ENCODE results near the gene NECAB2. TPM values are rescaled to one million over a fixed set of nuclear protein-coding genes. Genes with fewer than 3 reads are reported as not detected.

Gene NECAB2
- total RNA-seq: 1 to 10 TPM in 1 of 3 donors, not detected in 2; 1.5 TPM

DNA sequence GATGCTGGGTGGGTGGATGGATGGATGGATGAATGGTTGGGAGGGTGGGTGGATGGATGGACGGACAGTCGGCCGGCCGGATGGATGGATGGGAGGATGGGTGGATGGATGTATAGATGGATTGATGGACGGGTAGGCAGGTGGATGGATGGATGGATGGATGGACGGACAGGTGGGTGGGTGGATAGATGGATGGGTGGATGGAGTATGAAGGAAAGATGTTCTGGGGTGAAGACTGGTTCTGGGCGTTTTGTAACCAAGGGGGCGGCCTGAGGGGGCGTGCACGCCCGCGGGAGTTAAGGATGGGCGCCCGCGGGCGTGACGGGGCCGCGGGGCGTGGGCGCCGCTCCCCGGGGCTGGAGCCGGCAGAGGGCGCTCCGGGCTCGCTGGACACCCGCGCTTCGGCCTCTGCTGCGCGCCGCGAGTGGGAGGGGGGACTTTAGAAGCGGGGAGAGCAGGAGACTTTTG lies at the start of gene NECAB2:
TSS of gene NECAB2 (plus strand) at position 407 of the 468 bp plus-strand sequence. CDS start 405 bp downstream, outside the sequence.
- Histone ChIP-seq H3K27me3 (no peaks in the 10 kb centered on the region), H3K4me3 (peak within 1 kb of the TSS; percentile 36 to 65 (median 46)), H3K9me3 (no peaks in the 10 kb centered on the region), H3K4me1 (no peaks in the 10 kb centered on the region), H3K36me3 (no peaks in the 10 kb centered on the region), H3K27ac (no peak within 1 kb of the TSS)
- no peak for DNase-seq (ENCODE audit: low spot score in 2 of 2)
- TF ChIP-seq CTCF (IDR thresholded peaks at IDR 0.05): peak in 1 of 3 donors; percentile 17
- no peak for TF ChIP-seq POLR2AphosphoS5 (IDR thresholded peaks at IDR 0.05)
- no peak for TF ChIP-seq POLR2A (IDR thresholded peaks at IDR 0.05)
- intact Hi-C loops (cut with DNase I; ENCODE audit: low total_unique reads): no loop called here

DNA sequence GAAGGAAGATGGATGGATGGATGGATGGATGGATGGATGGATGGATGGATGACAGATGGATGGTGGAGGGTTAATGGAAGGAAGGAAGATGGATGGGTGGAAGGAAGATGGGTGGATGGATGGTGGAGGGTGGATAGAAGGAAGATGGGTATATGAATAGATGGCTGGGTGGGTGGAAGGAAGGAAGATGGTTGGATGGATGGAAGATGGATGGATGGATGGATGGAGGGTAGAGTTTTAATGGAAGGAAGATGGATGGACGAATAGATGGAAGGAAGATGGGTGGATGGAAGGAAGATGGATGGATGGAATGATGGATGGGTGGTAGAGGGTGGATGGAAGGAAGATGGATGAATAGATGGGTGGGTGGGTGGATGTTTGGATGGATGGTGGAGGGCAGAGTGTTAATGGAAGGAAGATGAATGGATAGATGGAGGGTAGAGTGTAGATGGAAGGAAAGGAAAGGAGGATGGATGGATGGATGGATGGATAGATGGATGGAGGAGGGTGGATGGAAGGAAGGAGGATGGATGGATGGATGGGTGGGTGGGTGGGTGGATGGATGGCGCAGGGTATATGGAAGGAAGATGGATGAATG lies 47.1 kb upstream of the NECAB2 start:
- Histone ChIP-seq H3K9me3 (no peaks in the 10 kb centered on the region), H3K4me3 (no peak overlapping the region), H3K36me3 (peaks cover 12% of the 10 kb centered on the region), H3K27me3 (no peaks in the 10 kb centered on the region), H3K4me1 (no peaks in the 10 kb centered on the region), H3K27ac (no peak overlapping the region)
- no peak for DNase-seq (ENCODE audit: low spot score in 2 of 2)
- no peak for TF ChIP-seq POLR2AphosphoS5 (IDR thresholded peaks at IDR 0.05)
- no peak for TF ChIP-seq POLR2A (IDR thresholded peaks at IDR 0.05)
- TF ChIP-seq CTCF (IDR thresholded peaks at IDR 0.05): no peak
- intact Hi-C loops (cut with DNase I; ENCODE audit: low total_unique reads): no loop called here

DNA sequence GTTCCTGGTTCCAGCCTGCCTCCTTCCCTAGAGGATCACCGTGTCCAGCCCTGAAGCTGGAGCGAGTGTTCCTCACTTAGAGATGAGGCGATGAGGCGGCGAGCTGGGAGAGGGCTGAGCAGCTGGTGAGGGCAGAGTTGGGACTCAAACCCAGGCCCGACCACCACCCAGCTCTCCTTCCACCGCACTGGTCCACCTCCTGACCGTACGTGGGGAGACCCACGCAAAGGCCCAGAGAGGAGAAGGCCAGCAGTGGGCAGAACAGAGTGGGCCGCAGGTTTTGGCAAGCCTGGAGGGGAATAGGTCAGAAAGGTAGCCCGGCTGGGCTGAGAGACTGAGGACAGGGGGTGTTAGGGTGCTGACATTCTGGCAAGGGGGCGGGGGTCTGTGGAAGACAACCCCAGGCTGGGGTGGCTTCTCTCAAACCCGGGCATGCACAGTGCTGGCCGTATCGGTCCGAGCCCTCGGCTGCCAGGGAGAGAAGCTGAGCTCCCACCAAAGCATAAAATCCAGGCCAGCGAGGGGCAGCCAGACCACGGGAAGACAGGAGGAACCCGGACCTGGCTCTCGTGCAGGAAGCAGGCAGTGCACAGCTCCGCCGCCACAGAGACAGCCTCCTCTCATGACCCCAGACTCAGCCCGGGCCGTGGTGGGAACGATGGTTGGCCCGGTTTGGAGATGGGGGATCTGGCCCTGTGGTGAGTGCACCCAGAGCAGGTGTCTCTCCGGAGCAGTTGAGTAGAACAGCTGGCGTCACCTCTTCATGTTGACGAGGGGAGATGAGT lies 44.3 kb upstream of the NECAB2 start:
- H3K36me3 ChIP-seq: peaks cover 3% of the 10 kb centered on the region
- DNase-seq (ENCODE audit: low spot score in 2 of 2): no peak

DNA sequence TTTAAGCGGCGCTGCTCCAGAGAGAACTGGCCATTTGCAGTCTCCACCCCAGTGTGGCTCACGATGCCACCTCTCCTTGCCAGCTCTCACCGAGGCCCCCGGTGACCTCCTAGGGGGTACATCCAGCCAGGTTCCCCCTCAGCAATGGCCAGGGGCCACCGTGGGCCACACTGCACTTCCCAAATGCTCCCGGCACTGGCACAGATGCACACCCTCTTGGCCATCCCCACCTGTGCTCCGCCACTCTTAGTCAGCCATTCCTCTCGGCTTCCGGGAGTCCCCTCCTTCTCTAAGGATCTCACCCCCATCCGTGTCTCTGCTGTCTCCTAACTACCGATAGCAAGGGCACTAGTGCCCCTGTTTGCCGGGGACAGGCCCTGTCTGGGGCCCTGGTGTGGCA lies 43.4 kb upstream of the NECAB2 start:
- TF ChIP-seq CTCF (IDR thresholded peaks at IDR 0.05) (no peak), POLR2A (IDR thresholded peaks at IDR 0.05) (no peak), POLR2AphosphoS5 (IDR thresholded peaks at IDR 0.05) (no peak)
- no peaks in the 10 kb centered on the region for H3K36me3 ChIP-seq
- no peaks in the 10 kb centered on the region for H3K9me3 ChIP-seq
- no peaks in the 10 kb centered on the region for H3K27me3 ChIP-seq
- H3K4me3 ChIP-seq: no peak overlapping the region
- no peak overlapping the region for H3K27ac ChIP-seq
- no peaks in the 10 kb centered on the region for H3K4me1 ChIP-seq
- intact Hi-C loops (cut with DNase I; ENCODE audit: low total_unique reads): no loop called here
- DNase-seq (ENCODE audit: low spot score in 2 of 2): no peak

More for the DNA sequence above, 44.3 kb upstream of the NECAB2 start:
- no peak for TF ChIP-seq POLR2A (IDR thresholded peaks at IDR 0.05)
- TF ChIP-seq CTCF (IDR thresholded peaks at IDR 0.05): no peak
- no peak for TF ChIP-seq POLR2AphosphoS5 (IDR thresholded peaks at IDR 0.05)
- Histone ChIP-seq H3K9me3 (no peaks in the 10 kb centered on the region), H3K27me3 (no peaks in the 10 kb centered on the region), H3K27ac (no peak overlapping the region), H3K4me3 (no peak overlapping the region), H3K4me1 (no peaks in the 10 kb centered on the region)
- intact Hi-C loops (cut with DNase I; ENCODE audit: low total_unique reads): no loop called here
